GM15510 (cell line): ENCODE results near the gene USP35.

ENCODE experiments used
- POLR2A ChIP-seq: IDR thresholded peaks from 3 replicates; pipeline ENCODE4 v1.6.1; 2011; ENCODE audit warnings: borderline replicate concordance; ENCODE audit not compliant: insufficient read length; ENCODE audit errors: extremely low read depth

The USP35 gene

GRCh38 chr11:78214331-78215194, 25.8 kb downstream of the USP35 start:
- TF ChIP-seq POLR2A = no peak

- no peak for TF ChIP-seq POLR2A
Measured at GRCh38 chr11:78216021-78216420, 27.3 kb downstream of the USP35 start.

GRCh38 chr11:78216571-78217287, 28.0 kb downstream of the USP35 start:
- TF ChIP-seq POLR2A = no peak

GRCh38 chr11:78217650-78218541, 29.2 kb downstream of the USP35 start:
- TF ChIP-seq POLR2A = no peak

GRCh38 chr11:78218707-78219492, 30.2 kb downstream of the USP35 start:
- TF ChIP-seq POLR2A = no peak

- TF ChIP-seq POLR2A = no peak
Measured at GRCh38 chr11:78219493-78220217, 30.9 kb downstream of the USP35 start.

- no peak for TF ChIP-seq POLR2A
Measured at GRCh38 chr11:78220218-78221157, 31.8 kb downstream of the USP35 start.

GRCh38 chr11:78221396-78222315, 32.9 kb downstream of the USP35 start:
- TF ChIP-seq POLR2A = no peak

- no peak for TF ChIP-seq POLR2A
Measured at GRCh38 chr11:78223320-78223954, 34.7 kb downstream of the USP35 start.

GRCh38 chr11:78224506-78224905, 35.8 kb downstream of the USP35 start:
- TF ChIP-seq POLR2A = no peak

GRCh38 chr11:78224906-78225420, 36.2 kb downstream of the USP35 start:
- no peak for TF ChIP-seq POLR2A
